ENCODE results near the gene NCKAP5. TPM values are rescaled to one million over a fixed set of nuclear protein-coding genes. Genes with fewer than 3 reads are reported as not detected.

NCKAP5 gene
- total RNA-seq, 2 donors from 2014 or later, result 2.0 to 7.1 TPM

DNA sequence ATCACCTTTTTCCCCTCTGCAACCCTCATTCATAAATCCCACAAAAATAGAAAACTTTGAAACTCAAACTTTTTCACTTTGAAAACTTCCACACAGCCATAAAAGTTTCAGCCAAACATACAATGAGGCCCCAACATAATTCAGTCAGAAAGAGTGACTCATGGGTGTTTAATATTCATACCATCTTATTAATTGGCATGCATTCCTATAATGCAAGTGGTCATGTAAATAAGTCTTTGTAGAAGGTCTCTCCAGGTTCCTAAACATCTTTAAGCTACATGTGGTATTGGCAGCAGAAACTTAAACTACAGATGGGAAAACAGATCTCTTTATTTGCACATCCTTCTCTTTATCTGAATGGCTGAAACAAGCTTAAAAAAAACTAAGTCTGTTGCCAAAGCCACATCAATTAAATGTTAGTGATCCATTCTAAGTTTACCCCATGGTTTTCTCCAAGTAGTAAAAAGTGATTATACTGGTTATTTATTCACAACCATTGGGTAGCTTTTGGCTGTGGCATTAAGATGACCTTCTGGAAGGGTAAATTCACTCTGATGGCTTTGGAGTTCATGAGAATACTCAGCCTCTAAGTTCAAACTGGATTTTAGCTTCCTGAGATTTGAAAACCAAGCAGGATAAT, 828.1 kb downstream of the NCKAP5 start:
- H3K36me3 ChIP-seq, result no peaks in the 10 kb centered on the region

DNA sequence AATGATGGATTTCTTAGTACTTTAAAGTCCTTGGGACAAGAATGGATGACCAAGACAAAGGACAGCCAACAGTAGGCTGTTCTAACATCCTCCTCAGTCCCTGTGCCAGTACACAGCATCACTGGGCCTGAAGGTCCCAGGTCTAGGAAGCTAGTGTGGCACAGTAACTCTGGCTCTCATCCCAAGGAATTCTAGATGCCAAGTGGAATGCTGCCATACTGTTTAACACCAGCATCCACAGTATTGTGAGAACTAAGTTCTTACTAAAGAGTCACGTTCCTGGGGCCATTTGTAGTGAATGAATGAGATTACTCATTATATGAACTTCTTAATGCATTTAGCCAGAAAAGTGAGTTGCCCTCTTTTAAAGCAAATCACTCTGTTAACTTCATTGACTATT, 830.0 kb downstream of the NCKAP5 start:
- no peaks in the 10 kb centered on the region for H3K9me3 ChIP-seq

More for the DNA sequence above, 828.1 kb downstream of the NCKAP5 start:
- no peak for TF ChIP-seq POLR2A (IDR thresholded peaks at IDR 0.05)
- no peak for TF ChIP-seq POLR2AphosphoS5 (IDR thresholded peaks at IDR 0.05)
- no peak for TF ChIP-seq CTCF (IDR thresholded peaks at IDR 0.05)
- Histone ChIP-seq H3K4me3 (no peak overlapping the region), H3K27ac (no peak overlapping the region), H3K9me3 (no peaks in the 10 kb centered on the region), H3K4me1 (replicated peaks) (no peaks in the 10 kb centered on the region), H3K27me3 (replicated peaks; ENCODE audit: insufficient read depth) (no peaks in the 10 kb centered on the region)
- intact Hi-C loops (cut with DNase I), result no loop called here
- DNase-seq (ENCODE audit: low spot score), result no peak

GRCh38 chr2:132736059-132736458, 832.2 kb downstream of the NCKAP5 start:
- Histone ChIP-seq H3K4me1 (replicated peaks) (no peaks in the 10 kb centered on the region), H3K27me3 (replicated peaks; ENCODE audit: insufficient read depth) (no peaks in the 10 kb centered on the region), H3K27ac (no peak overlapping the region), H3K9me3 (no peaks in the 10 kb centered on the region), H3K36me3 (no peaks in the 10 kb centered on the region), H3K4me3 (no peak overlapping the region)
- intact Hi-C loops (cut with DNase I), result no loop called here
- no peak for DNase-seq (ENCODE audit: low spot score)
- TF ChIP-seq CTCF (IDR thresholded peaks at IDR 0.05), result no peak
- 63% methylated on average over 1 of the region's 1 CpG for WGBS

More for the DNA sequence above, 830.0 kb downstream of the NCKAP5 start:
- Histone ChIP-seq H3K4me3 (no peak overlapping the region), H3K36me3 (no peaks in the 10 kb centered on the region), H3K27me3 (replicated peaks; ENCODE audit: insufficient read depth) (no peaks in the 10 kb centered on the region), H3K27ac (no peak overlapping the region), H3K4me1 (replicated peaks) (no peaks in the 10 kb centered on the region)
- no peak for DNase-seq (ENCODE audit: low spot score)
- intact Hi-C loops (cut with DNase I), result no loop called here
- WGBS, result 85% methylated on average over 1 of the region's 1 CpG
- TF ChIP-seq CTCF (IDR thresholded peaks at IDR 0.05) (no peak), POLR2A (IDR thresholded peaks at IDR 0.05) (no peak), POLR2AphosphoS5 (IDR thresholded peaks at IDR 0.05) (no peak)

DNA sequence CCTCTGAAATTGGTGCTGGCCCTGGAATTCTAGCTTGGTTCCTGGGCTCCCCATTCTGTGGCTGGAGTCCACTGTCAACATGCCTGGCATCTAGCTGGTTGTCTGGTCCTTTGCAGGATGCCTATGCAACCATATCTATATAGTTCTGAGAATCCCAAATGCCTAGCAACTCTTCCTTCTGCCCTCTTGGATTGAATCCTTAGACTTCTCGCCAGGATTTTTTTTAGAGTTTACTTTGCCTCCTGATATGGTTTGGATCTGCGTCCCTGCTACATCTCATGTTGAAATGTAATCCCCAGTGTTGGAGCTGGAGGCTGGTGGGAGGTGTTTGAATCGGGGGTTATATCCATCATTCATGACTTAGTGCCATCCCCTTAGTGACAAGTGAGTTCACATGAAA, 833.3 kb downstream of the NCKAP5 start:
- intact Hi-C loops (cut with DNase I), result no loop called here
- Histone ChIP-seq H3K27ac (no peak overlapping the region), H3K36me3 (no peaks in the 10 kb centered on the region), H3K27me3 (replicated peaks; ENCODE audit: insufficient read depth) (no peaks in the 10 kb centered on the region), H3K4me1 (replicated peaks) (no peaks in the 10 kb centered on the region), H3K4me3 (no peak overlapping the region), H3K9me3 (no peaks in the 10 kb centered on the region)
- TF ChIP-seq POLR2AphosphoS5 (IDR thresholded peaks at IDR 0.05) (no peak), CTCF (IDR thresholded peaks at IDR 0.05) (no peak), POLR2A (IDR thresholded peaks at IDR 0.05) (no peak)
- no peak for DNase-seq (ENCODE audit: low spot score)
- 74% methylated on average over 3 of the region's 3 CpGs for WGBS

GRCh38 chr2:132733094-132733493, 835.2 kb downstream of the NCKAP5 start:
- H3K36me3 ChIP-seq, result no peaks in the 10 kb centered on the region
- no peak overlapping the region for H3K4me3 ChIP-seq
- TF ChIP-seq POLR2A (IDR thresholded peaks at IDR 0.05) (no peak), CTCF (IDR thresholded peaks at IDR 0.05) (no peak), POLR2AphosphoS5 (IDR thresholded peaks at IDR 0.05) (no peak)
- DNase-seq (ENCODE audit: low spot score), result no peak
- intact Hi-C loops (cut with DNase I), result no loop called here
- no peaks in the 10 kb centered on the region for H3K4me1 ChIP-seq (replicated peaks)
- H3K9me3 ChIP-seq, result no peaks in the 10 kb centered on the region
- no peak overlapping the region for H3K27ac ChIP-seq
- no peaks in the 10 kb centered on the region for H3K27me3 ChIP-seq (replicated peaks; ENCODE audit: insufficient read depth)
- WGBS, result 89% methylated on average over 6 of the region's 6 CpGs

Measured in prostate gland (tissue), 2 donors.